HFFc6 (cell line): ENCODE measurements around the gene FASTKD3. TPM values are rescaled to one million over a fixed set of nuclear protein-coding genes. Genes with fewer than 3 reads are reported as not detected.

Experiments used
- DNase-seq: peaks from one replicate; pipeline ENCODE4 v3.0.0-alpha.2; 2018
- H3K27ac Mint-ChIP-seq: 2 replicates; pipeline ENCODE4 v1.8.0; 2020; ENCODE audit warnings: mild to moderate bottlenecking, mixed read lengths
- H3K27me3 Mint-ChIP-seq: 2 replicates; pipeline ENCODE4 v1.8.0; 2021; ENCODE audit warnings: mild to moderate bottlenecking, moderate library complexity, mixed read lengths; ENCODE audit not compliant: insufficient read depth
- H3K36me3 Mint-ChIP-seq: 2 replicates; pipeline ENCODE4 v1.8.0; 2021; ENCODE audit warnings: low read depth, mixed read lengths
- H3K4me1 Mint-ChIP-seq: 2 replicates; pipeline ENCODE4 v1.8.0; 2020; ENCODE audit warnings: low read depth, mixed read lengths
- H3K4me3 Mint-ChIP-seq: 2 replicates; pipeline ENCODE4 v1.8.0; 2020; ENCODE audit warnings: mild to moderate bottlenecking, moderate library complexity, mixed read lengths
- H3K9me3 Mint-ChIP-seq: 2 replicates; pipeline ENCODE4 v1.8.0; 2020; ENCODE audit warnings: mild to moderate bottlenecking, mixed read lengths
- total RNA-seq, 6 experiments: library from RNA; stranded (reverse); fragmentation: NEBNext Ultra II Directional; extraction: Animal tissue kit (Norgen Biotek cat#: 25700); gene quantifications; 2 replicates in 1 of 6; 3 replicates in 5 of 6; pipeline ENCODE4 v1.2.3, GENCODE V29; 2021
- TF ChIP-seq, protein P1 (sequence below): fragments of 200-600 bp; sonication (generic); IDR thresholded peaks from 2 replicates; pipeline ENCODE4 v1.5.0; 2021; ENCODE audit warnings: antibody characterized with exemption, mild to moderate bottlenecking

FASTKD3 gene
- total RNA-seq, 6 experiments from 2014 or later, result 6.6 to 8.5 (median 7.9) TPM

DNA sequence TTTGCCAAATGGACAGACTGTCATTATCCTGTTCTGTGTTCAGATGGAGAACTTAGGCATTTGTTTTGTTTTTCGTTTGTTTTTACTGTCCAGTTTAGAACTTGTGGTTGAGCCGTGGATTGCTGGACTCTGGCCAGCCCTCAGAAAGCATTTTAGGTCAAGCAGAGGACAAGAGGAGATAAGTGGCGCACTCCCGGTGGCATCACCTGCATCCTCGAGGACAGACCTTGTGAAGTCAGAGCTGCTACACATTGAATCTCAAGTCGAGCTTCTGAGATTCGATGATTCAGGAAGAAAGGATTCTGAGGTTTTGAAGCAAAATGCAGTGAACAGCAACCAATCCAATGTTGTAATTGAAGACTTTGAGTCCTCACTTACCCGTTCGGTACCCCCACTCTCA, 9.0 kb upstream of the FASTKD3 start:
- Mint-ChIP-seq H3K36me3 (peaks cover 33% of the 10 kb centered on the region), H3K4me1 (peaks cover 38% of the 10 kb centered on the region), H3K27ac (peak overlapping the region; percentile 58; the same call in 1 of the 2 replicates), H3K9me3 (no peaks in the 10 kb centered on the region), H3K4me3 (no peak overlapping the region; the same call in 1 of the 2 replicates), H3K27me3 (no peaks in the 10 kb centered on the region; the same call in 1 of the 2 replicates)
- DNase-seq, result no peak
- TF ChIP-seq, protein P1, sequence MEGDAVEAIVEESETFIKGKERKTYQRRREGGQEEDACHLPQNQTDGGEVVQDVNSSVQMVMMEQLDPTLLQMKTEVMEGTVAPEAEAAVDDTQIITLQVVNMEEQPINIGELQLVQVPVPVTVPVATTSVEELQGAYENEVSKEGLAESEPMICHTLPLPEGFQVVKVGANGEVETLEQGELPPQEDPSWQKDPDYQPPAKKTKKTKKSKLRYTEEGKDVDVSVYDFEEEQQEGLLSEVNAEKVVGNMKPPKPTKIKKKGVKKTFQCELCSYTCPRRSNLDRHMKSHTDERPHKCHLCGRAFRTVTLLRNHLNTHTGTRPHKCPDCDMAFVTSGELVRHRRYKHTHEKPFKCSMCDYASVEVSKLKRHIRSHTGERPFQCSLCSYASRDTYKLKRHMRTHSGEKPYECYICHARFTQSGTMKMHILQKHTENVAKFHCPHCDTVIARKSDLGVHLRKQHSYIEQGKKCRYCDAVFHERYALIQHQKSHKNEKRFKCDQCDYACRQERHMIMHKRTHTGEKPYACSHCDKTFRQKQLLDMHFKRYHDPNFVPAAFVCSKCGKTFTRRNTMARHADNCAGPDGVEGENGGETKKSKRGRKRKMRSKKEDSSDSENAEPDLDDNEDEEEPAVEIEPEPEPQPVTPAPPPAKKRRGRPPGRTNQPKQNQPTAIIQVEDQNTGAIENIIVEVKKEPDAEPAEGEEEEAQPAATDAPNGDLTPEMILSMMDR, result no peak

DNA sequence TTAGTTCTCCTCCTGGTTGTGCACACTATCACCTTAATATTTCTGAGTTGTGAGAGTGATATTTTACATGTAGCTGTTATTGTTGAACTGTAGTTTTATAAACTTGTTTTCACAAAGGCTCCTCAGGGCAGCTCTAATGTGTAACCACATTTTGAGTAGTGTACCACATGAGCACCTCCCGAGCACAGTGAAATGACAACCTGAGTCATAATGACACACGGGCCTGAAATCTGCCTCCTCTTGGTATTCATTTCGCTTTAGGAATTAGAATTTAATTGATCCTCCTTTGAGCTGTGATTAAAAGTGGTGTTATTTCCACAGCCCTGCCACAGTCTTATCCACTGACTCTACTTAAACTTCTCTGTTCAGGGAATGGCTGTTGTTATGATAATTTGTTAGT, 8.0 kb upstream of the FASTKD3 start:
- H3K36me3 Mint-ChIP-seq, result peaks cover 31% of the 10 kb centered on the region
- no peaks in the 10 kb centered on the region for H3K9me3 Mint-ChIP-seq
- TF ChIP-seq, protein P1, result no peak
- no peaks in the 10 kb centered on the region; the same call in 1 of the 2 replicates for H3K27me3 Mint-ChIP-seq
- peaks cover 47% of the 10 kb centered on the region for H3K4me1 Mint-ChIP-seq
- H3K4me3 Mint-ChIP-seq, result no peak overlapping the region
- peak; percentile 72 for DNase-seq
- H3K27ac Mint-ChIP-seq, result peak overlapping the region; percentile 64

DNA sequence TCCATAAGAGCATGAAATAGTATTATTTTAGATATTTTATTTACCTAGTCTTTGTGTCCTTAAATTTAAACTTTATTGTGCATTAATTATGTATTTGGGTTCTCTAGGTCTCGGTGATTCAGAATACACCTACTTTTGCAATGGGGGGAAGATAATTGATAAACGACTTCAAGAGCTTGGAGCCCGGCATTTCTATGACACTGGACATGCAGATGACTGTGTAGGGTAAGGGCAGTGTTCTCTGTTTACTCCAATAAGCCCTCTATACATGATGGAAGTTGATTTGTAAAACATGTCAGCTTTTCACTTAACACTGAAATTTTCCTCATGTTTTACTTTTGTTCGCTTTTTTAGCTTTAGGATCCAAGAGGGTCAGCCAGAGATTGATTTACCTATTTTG, 6.3 kb upstream of the FASTKD3 start:
- no peak overlapping the region for H3K27ac Mint-ChIP-seq
- no peak for DNase-seq
- peaks cover 27% of the 10 kb centered on the region for H3K36me3 Mint-ChIP-seq
- H3K4me1 Mint-ChIP-seq, result peaks cover 65% of the 10 kb centered on the region
- TF ChIP-seq, protein P1, result no peak
- no peak overlapping the region for H3K4me3 Mint-ChIP-seq
- no peaks in the 10 kb centered on the region for H3K9me3 Mint-ChIP-seq
- no peaks in the 10 kb centered on the region; the same call in 1 of the 2 replicates for H3K27me3 Mint-ChIP-seq

DNA sequence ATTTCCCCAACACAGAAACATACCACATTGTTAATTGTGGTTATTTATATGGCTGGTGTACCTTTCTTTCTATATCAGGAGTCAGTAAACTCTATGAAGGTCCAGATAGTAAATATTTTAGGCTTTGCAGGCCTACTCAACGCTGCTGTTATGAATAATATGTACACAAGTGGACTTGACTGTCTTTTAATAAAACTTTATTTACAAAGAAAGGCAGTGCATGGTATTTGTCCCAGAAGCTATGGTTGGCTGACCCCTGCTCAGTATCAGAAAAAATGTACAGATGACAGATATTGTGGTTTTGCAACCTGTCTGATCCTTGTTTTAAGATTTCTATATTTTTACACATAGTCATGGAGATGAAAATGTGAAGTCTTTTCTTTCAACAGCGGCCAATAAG, 5.8 kb upstream of the FASTKD3 start:
- Mint-ChIP-seq H3K36me3 (peaks cover 27% of the 10 kb centered on the region), H3K9me3 (no peaks in the 10 kb centered on the region), H3K4me1 (peaks cover 70% of the 10 kb centered on the region), H3K27me3 (no peaks in the 10 kb centered on the region; the same call in 1 of the 2 replicates), H3K4me3 (no peak overlapping the region), H3K27ac (no peak overlapping the region)
- TF ChIP-seq, protein P1, result no peak
- no peak for DNase-seq

DNA sequence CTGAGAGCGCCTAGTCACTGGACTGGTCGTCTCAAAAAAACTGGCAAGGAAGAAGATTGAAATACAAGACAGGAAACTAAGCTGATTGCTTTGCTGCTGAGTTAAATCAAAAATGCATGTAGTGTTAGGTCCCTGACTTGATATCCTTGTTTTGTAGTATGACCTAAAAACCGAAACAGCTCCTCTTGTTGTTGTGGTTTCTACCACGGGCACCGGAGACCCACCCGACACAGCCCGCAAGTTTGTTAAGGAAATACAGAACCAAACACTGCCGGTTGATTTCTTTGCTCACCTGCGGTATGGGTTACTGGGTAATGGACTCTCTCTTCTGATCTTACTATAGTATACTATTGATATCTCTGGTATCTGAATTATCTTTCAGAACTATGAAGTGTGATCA, 4.4 kb upstream of the FASTKD3 start:
- H3K27ac Mint-ChIP-seq, result no peak overlapping the region; the same call in 1 of the 2 replicates
- H3K4me3 Mint-ChIP-seq, result no peak overlapping the region
- no peaks in the 10 kb centered on the region; the same call in 1 of the 2 replicates for H3K27me3 Mint-ChIP-seq
- no peaks in the 10 kb centered on the region for H3K9me3 Mint-ChIP-seq
- H3K36me3 Mint-ChIP-seq, result peaks cover 24% of the 10 kb centered on the region
- peaks cover 61% of the 10 kb centered on the region for H3K4me1 Mint-ChIP-seq
- TF ChIP-seq, protein P1, result no peak
- DNase-seq, result no peak
